HepG2 (cell line): ENCODE data around the gene CSNK2A2. TPM values are rescaled to one million over a fixed set of nuclear protein-coding genes. Genes with fewer than 3 reads are reported as not detected.

Experiments used
- ATAC-seq: fragments of 200-7000 bp; cut with Tn5 transposase; 3 replicates; pipeline ENCODE4 v1.9.1; 2020; ENCODE audit warnings: mild to moderate bottlenecking, moderate library complexity
- BruUV-seq: library from RNA; stranded (reverse); fragments of 400-500 nt; replicated peaks from 2 replicates; lab custom pipeline; 2021; lab: Mats Ljungman, UMichigan
- CTCF ChIA-PET: fragments of 300-600 bp; formaldehyde crosslinking; extraction: SDS; loops from one replicate; lab custom pipeline; 2021; ENCODE audit warnings: low total read pairs, inconsistent platforms, low intra/inter-chr PET ratio; lab: Yijun Ruan, JAX
- POLR2A ChIA-PET: fragments of 350-600 bp; sonication (Branson Sonifier 250); formaldehyde crosslinking; loops from one replicate; lab custom pipeline; 2020; ENCODE audit warnings: antibody characterized with exemption, inconsistent platforms; lab: Yijun Ruan, JAX
- DNase-seq: peaks from one replicate; pipeline ENCODE4 v3.0.0-alpha.2; 2015; ENCODE audit warnings: low spot score
- FAIRE-seq: peaks from 3 replicates; lab custom pipeline; 2011; peaks lifted over from hg19 to GRCh38; lab: Jason Lieb, UNC
- H2AFZ ChIP-seq: one replicate; pipeline ENCODE4 v1.6.1; 2011; ENCODE audit warnings: low read length, inconsistent platforms
- H3K27ac ChIP-seq: fragments of 300-600 bp; 3 replicates; pipeline ENCODE4 v1.8.0; 2011; ENCODE audit warnings: mixed run types, mild to moderate bottlenecking, mixed read lengths, low read length, inconsistent platforms; ENCODE audit not compliant: insufficient read depth; ENCODE audit errors: extremely low read length
- H3K27me3 ChIP-seq, 2 experiments: fragments of 200-600 bp in 1 of 2; 2 replicates in 1 of 2; 3 replicates in 1 of 2; pipeline versions ENCODE4 v1.6.0 to v1.8.0; 2011; ENCODE audit warnings: low read length in 2 of 2, mild to moderate bottlenecking in 2 of 2, moderate library complexity in 2 of 2, inconsistent platforms in 1 of 2; ENCODE audit not compliant: insufficient read depth in 2 of 2, control insufficient read depth in 1 of 2
- H3K36me3 ChIP-seq, 2 experiments: fragments of 200-600 bp in 1 of 2; replicated peaks in 1 of 2; 2 replicates in 1 of 2; 3 replicates in 1 of 2; pipeline versions ENCODE4 v1.5.1 to v1.8.0; 2011; ENCODE audit warnings: low read length in 2 of 2, inconsistent platforms in 1 of 2; ENCODE audit not compliant: insufficient read depth in 2 of 2, control insufficient read depth in 1 of 2
- H3K4me1 ChIP-seq: 2 replicates; pipeline ENCODE4 v1.5.1; 2012; ENCODE audit warnings: low read length, inconsistent platforms; ENCODE audit not compliant: insufficient read depth
- H3K4me2 ChIP-seq: 2 replicates; pipeline ENCODE4 v1.6.0; 2011; ENCODE audit warnings: low read depth, low read length, inconsistent platforms
- H3K4me3 ChIP-seq, 3 experiments: fragments of 200-600 bp in 1 of 3; sonication (generic), shearing (Covaris generic) in 1 of 3; replicated peaks in 1 of 3; 2 replicates each; pipeline ENCODE4 v1.5.1; 2011 to 2016; ENCODE audit warnings: low read length in 3 of 3, inconsistent platforms in 2 of 3, low read depth in 2 of 3, mild to moderate bottlenecking in 2 of 3, control low read depth in 1 of 3, mixed read lengths in 1 of 3; ENCODE audit not compliant: insufficient read depth in 1 of 3
- H3K79me2 ChIP-seq: one replicate; pipeline ENCODE4 v1.6.1; 2011; ENCODE audit warnings: low read length, inconsistent platforms; ENCODE audit not compliant: insufficient read depth
- H3K9ac ChIP-seq: 2 replicates; pipeline ENCODE4 v1.6.0; 2011; ENCODE audit warnings: mild to moderate bottlenecking, low read depth, low read length, inconsistent platforms; ENCODE audit not compliant: insufficient read depth
- H3K9me3 ChIP-seq: 2 replicates; pipeline ENCODE4 v1.5.1; 2012; ENCODE audit warnings: mild to moderate bottlenecking, low read length
- H4K20me1 ChIP-seq: 2 replicates; pipeline ENCODE4 v1.6.0; 2011; ENCODE audit warnings: inconsistent platforms, mild to moderate bottlenecking, low read length, moderate library complexity; ENCODE audit not compliant: insufficient read depth
- MAFK ChIP-seq, 2 experiments: IDR thresholded peaks in 1 of 2; conservative IDR thresholded peaks in 1 of 2; 2 replicates each; pipeline ENCODE4 v1.6.1; 2011; ENCODE audit warnings: improper control_type of control experiment in 2 of 2, low read length in 2 of 2
- ZNF234 ChIP-seq: sonication (generic); formaldehyde crosslinking; conservative IDR thresholded peaks from 2 replicates; pipeline ENCODE4 v1.5.1; 2020; ENCODE audit warnings: mild to moderate bottlenecking, missing genetic modification reagents
- ZNF546 ChIP-seq: sonication (generic); formaldehyde crosslinking; conservative IDR thresholded peaks from 2 replicates; pipeline ENCODE4 v1.8.1; 2023; ENCODE audit warnings: mild to moderate bottlenecking, missing genetic modification reagents
- ZNF629 ChIP-seq: sonication (generic); formaldehyde crosslinking; conservative IDR thresholded peaks from 2 replicates; pipeline ENCODE4 v1.5.0; 2020; ENCODE audit warnings: missing genetic modification reagents
- WGBS: methylation state at CpG from one replicate; pipeline ENCODE4 v1.1.6; 2017; ENCODE audit warnings: low lambda C conversion rate; 5-methylcytosine and 5-hydroxymethylcytosine counted together
- in situ Hi-C: cut with HindIII; loops from 2 replicates; pipeline ENCODE4 v1.10.0; 2017; ENCODE audit warnings: low pct_unique_long_range_greater_than_20kb; ENCODE audit not compliant: extremely low pct_ligation_motif_present
- intact Hi-C: fragments of 100-400 bp; cut with micrococcal nuclease; formaldehyde crosslinking; loops from one replicate; pipeline ENCODE4 v1.10.0; 2022; ENCODE audit not compliant: unreplicated experiment
- polyA plus RNA-seq, 8 experiments: library from polyadenylated mRNA; depleted of rRNA in 3 of 8; stranded (reverse) in 7 of 8; unstranded in 1 of 8; fragments of >200 nt; fragmentation: Illumina TruSeq in 4 of 8; extraction: Trizol in 4 of 8; gene quantifications; 2 replicates each; pipeline versions ENCODE4 v1.2.1 to v1.2.3, GENCODE V29; 2011 to 2016; ENCODE audit warnings: low read depth in 4 of 8, missing spikeins in 1 of 8, mixed read lengths in 1 of 8; ENCODE audit not compliant: insufficient read depth in 1 of 8
- total RNA-seq, 5 experiments: library from RNA; depleted of rRNA; stranded (reverse); fragments of >200 nt; fragmentation: Illumina TruSeq; extraction: Trizol; gene quantifications; 2 replicates each; pipeline ENCODE4 v1.2.3, GENCODE V29; 2016; ENCODE audit warnings: low read depth in 1 of 5

CSNK2A2 gene
- total and polyA plus RNA-seq, 2 of the 13 experiments (the other 11 are each of a cell fraction or from before 2014, with no cell fraction given): 46.4 to 56.9 TPM

GRCh38 chr16:58118801-58119508 is 79.0 kb downstream of the CSNK2A2 start:
- TF ChIP-seq ZNF546 (no peak), MAFK (conservative IDR thresholded peaks at IDR 0.05 in 1 of 2, IDR thresholded peaks at IDR 0.05 in 1 of 2; ENCODE audit: low read length in 2 of 2) (peak in 1 of 2 experiments; percentile 5; a peak in 1 of 4 replicates)
- Histone ChIP-seq H3K79me2 (peaks cover 67% of the 10 kb centered on the region), H3K4me1 (peaks cover 43% of the 10 kb centered on the region), H3K9me3 (no peaks in the 10 kb centered on the region), H3K27me3 (no peaks in the 10 kb centered on the region), H3K27ac (no peak overlapping the region), H3K4me2 (no peak overlapping the region), H3K4me3 (no peak overlapping the region), H3K36me3 (peaks cover 16 to 31% of the 10 kb centered on the region in 2 experiments), H4K20me1 (peaks cover 46% of the 10 kb centered on the region), H2AFZ (no peak overlapping the region), H3K9ac (no peak overlapping the region)
- no peak for ATAC-seq
- CTCF ChIA-PET: no interaction called here
- POLR2A ChIA-PET: interaction anchor here (2.1 to 2.6 kb wide), 2 partner anchors 10 to 95 kb away, joined by 10 to 11 read pairs; partner anchors contain the start of gene CFAP20
- 78% methylated on average over 5 of the region's 5 CpGs for WGBS
- in situ Hi-C loops (no loop called here), intact Hi-C loops (no loop called here)
- no peak for DNase-seq
- FAIRE-seq: no peak
- BruUV-seq: no TSS peak

GRCh38 chr16:58116529-58116928 is 81.4 kb downstream of the CSNK2A2 start:
- in situ Hi-C loops: no loop called here

More at GRCh38 chr16:58116529-58116928, 81.4 kb downstream of the CSNK2A2 start:
- no peaks in the 10 kb centered on the region for H3K27me3 ChIP-seq
- no peak overlapping the region for H3K4me3 ChIP-seq
- no peak overlapping the region for H3K4me2 ChIP-seq
- no peaks in the 10 kb centered on the region for H3K9me3 ChIP-seq
- H3K27ac ChIP-seq: no peak overlapping the region
- H3K4me1 ChIP-seq: peaks cover 29% of the 10 kb centered on the region
- no peak overlapping the region for H3K9ac ChIP-seq
- ATAC-seq (no peak), DNase-seq (no peak), FAIRE-seq (no peak)
- no TSS peak for BruUV-seq
- H4K20me1 ChIP-seq: peaks cover 32% of the 10 kb centered on the region
- POLR2A ChIA-PET: interaction anchor here (0.9 kb wide), 1 partner anchor 13 kb away, joined by 3 read pairs; the partner anchor contains the start of gene CFAP20
- intact Hi-C loops: no loop called here
- CTCF ChIA-PET: no interaction called here
- no peak overlapping the region for H2AFZ ChIP-seq
- H3K36me3 ChIP-seq: peaks cover 16 to 38% of the 10 kb centered on the region in 2 experiments
- 98% methylated on average over 6 of the region's 6 CpGs for WGBS
- TF ChIP-seq ZNF234 (no peak), ZNF629 (CRISPR knock-in tag) (peak; percentile 79)
- peaks cover 46% of the 10 kb centered on the region for H3K79me2 ChIP-seq
